GDM1 (cell line): ENCODE results near the gene MAEA.
"Not testable (repeated sequence)": the region's sequence is repeated elsewhere in the genome, so short reads cannot be mapped to it uniquely, and the experiment has no call there.

Source experiments
- DNase-seq: peaks from one replicate; lab custom pipeline; 2025; lab: John Stamatoyannopoulos, UW

Gene MAEA

GRCh38 chr4:1367230-1367935 is 77.7 kb downstream of the MAEA start:
- no peak for DNase-seq

GRCh38 chr4:1367936-1368289 is 78.2 kb downstream of the MAEA start:
- DNase-seq: no peak

GRCh38 chr4:1368421-1369090 is 78.9 kb downstream of the MAEA start:
- DNase-seq: no peak

GRCh38 chr4:1369091-1369450 is 79.4 kb downstream of the MAEA start:
- no peak for DNase-seq

- no peak for DNase-seq
Measured at GRCh38 chr4:1369479-1370079, 79.9 kb downstream of the MAEA start.

GRCh38 chr4:1370321-1371124 is 80.8 kb downstream of the MAEA start:
- no peak for DNase-seq

- no peak for DNase-seq
Measured at GRCh38 chr4:1371176-1372165, 81.8 kb downstream of the MAEA start.

- DNase-seq: not testable (repeated sequence)
Measured at GRCh38 chr4:1372576-1372975, 82.9 kb downstream of the MAEA start.

- DNase-seq: no peak
Measured at GRCh38 chr4:1373892-1374705, 84.4 kb downstream of the MAEA start.

- DNase-seq: no peak
Measured at GRCh38 chr4:1374706-1375045, 85.0 kb downstream of the MAEA start.

- DNase-seq: no peak
Measured at GRCh38 chr4:1375051-1375721, 85.5 kb downstream of the MAEA start.

GRCh38 chr4:1375761-1376322 is 86.2 kb downstream of the MAEA start:
- no peak for DNase-seq

- no peak for DNase-seq
Measured at GRCh38 chr4:1376391-1376840, 86.7 kb downstream of the MAEA start.

- DNase-seq: no peak
Measured at GRCh38 chr4:1376841-1377605, 87.3 kb downstream of the MAEA start.

GRCh38 chr4:1377606-1378261 is 88.0 kb downstream of the MAEA start:
- no peak for DNase-seq

- no peak for DNase-seq
Measured at GRCh38 chr4:1378559-1379231, 89.0 kb downstream of the MAEA start.

- DNase-seq: no peak
Measured at GRCh38 chr4:1379351-1379781, 89.7 kb downstream of the MAEA start.
